GM18907 (cell line): ENCODE results near the gene HERC2.
"Not testable (repeated sequence)": the region's sequence is repeated elsewhere in the genome, so short reads cannot be mapped to it uniquely, and the experiment has no call there.

Experiments used
- ATAC-seq: cut with Tn5 transposase; IDR thresholded peaks from one replicate; pipeline ENCODE4 v1.9.1; 2021; ENCODE audit warnings: mild to moderate bottlenecking, moderate library complexity; ENCODE audit not compliant: unreplicated experiment

Gene HERC2

DNA sequence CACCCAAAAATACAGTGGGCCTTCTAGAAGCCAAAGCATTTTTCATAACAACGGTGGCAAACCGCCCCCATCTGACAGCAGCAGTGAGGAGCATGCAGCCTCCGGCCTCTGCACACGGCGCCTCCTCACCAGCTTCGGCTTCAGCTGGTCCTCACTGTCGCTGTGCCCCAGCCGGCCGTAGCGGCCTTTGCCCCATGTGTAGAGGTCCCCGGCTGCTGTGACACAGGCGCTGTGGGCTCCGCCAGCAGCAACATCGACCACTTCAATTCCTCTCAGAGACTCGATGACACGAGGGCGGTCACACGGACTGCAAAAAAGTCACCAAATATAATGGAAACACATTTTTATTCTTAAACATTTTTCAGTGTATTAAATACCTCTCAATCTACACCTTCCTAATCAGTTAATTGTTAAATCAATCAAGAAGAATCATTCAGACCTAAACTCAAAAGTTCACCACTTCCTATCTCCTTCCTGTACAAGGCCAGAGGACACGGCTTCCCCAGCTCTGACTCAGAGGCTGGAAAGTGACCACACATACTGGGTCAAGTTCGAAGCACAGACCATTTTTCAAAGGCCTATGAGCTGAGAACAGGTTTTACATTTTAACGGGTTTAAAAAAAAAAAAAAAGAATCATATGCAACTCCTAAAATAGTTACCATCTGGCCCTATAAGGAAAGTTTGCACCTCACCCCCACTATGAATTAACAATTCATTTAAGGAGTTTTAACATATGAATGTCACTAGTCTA lies 189.3 kb downstream of the HERC2 start:
- ATAC-seq = no peak

DNA sequence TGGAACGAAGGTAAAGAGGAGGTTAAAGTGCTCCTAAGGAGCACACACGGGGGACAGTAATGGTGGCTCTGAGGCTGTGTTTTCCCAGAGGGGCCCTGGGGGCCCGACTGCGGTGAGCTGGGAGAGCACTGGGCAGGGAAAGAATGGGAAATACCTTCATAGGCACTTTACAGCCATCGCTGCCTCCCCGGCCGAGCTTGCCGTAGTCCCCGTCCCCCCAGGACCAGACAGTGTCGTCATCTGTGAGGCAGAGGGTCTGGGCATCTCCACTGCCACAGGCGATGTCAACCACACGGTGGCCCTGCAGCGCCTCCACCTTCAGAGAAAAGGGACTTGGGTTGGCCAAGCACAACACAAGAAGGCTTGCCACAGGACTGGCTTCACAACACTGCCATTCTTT lies 190.0 kb downstream of the HERC2 start:
- ATAC-seq = no peak

DNA sequence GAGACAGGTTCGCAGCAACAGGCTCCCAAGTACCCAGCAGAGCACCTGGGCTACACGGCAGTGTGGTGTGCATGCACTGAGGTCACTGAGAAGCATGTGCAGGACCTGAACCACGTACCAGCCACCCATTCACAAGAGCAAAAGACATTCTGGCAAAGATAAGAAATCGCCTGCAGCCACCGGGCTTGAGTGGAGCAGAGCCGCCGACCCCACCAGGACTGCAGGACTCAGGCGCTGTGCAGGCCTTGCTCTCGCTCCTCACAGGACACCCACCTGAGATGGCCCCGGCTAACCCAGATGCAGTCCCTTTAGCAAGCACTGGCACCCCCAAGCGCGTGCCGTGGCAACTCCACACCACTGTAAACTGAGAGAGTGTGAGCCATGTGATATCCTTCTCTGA lies 190.6 kb downstream of the HERC2 start:
- no peak for ATAC-seq

DNA sequence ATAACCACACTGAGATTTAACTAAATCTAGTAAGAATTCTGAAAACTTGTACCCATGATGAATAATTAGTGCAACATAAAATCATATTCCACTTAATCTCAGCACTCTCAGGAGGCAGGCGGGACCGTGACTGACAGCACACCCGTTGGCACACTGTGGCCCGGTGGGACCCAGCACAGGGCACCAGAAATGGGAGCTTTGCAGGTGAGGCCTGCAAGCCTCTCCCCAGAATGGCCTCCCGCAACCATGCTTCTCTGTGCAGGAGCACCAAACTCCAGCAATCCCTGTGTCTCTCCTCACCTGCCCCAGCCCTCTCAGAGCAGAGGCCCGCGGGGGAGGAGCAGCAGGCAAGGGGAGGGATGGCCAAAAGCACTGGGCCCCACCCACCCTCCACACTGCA lies 191.3 kb downstream of the HERC2 start:
- no peak for ATAC-seq

DNA sequence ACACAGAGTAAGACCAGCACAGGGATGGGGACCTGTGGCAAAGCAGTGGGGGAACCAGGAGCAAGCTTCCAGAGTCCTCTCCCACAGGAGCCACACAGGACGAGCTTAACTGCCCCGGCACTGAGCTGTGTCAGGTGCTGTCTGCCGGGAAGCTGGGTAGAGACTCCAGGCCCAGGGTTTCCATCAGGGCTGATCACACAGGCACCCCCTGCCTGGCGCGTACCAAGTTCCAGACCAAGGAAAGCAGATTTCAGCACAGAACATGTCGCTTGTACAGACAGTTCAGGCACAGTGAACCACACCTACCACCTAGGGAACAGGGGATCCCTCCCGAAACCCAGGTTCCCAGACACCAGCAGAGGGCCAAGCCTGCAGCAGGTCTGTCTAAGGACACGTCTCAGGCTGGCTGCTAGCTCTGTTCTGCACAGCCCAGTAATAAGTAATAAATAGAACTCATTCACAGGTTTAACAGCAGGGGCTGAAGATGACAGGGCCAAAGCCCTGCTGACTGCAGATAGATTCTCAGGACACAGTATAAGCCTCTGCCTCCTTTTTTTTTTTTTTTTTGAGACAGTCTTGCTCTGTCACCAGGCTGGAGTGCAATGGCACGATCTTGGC lies 192.6 kb downstream of the HERC2 start:
- ATAC-seq = no peak

DNA sequence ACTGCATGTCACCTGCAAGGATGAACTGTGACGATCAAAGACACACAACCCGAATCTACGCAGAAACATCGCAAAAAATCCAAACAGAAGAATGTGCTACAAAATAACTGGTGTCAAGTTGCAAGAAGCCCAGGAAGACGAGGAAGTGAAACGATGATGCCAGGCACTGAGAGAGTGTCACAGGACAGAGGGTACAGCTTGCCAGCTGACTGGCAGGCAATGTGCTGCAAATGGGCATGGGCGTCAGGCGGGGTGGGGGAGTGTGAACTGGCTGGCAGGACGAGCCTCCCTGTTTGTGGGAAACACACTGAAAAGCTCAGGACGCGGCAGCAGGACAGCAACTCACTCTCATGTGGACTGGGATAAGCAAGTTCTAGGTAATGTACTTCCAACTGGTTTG lies 193.9 kb downstream of the HERC2 start:
- ATAC-seq = no peak

DNA sequence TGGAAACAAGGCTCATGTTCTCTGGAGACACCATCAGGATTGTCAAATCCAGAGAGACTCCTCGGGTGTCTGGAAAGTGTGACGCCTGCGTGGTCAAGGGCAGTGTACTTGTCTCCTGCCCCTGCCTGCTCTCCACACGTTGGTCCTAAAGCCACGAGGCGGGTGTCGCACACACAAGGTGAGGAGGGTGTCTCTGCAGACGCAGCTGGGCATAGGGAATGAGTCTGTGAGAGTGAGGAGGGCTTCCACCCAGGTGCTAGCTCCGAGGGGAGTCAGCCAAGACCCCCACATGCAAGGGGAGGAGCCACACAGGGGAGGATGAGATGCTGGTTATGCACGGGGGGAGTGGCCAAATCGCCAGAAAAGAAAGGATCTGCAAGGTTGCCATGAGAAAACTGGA lies 194.9 kb downstream of the HERC2 start:
- no peak for ATAC-seq

DNA sequence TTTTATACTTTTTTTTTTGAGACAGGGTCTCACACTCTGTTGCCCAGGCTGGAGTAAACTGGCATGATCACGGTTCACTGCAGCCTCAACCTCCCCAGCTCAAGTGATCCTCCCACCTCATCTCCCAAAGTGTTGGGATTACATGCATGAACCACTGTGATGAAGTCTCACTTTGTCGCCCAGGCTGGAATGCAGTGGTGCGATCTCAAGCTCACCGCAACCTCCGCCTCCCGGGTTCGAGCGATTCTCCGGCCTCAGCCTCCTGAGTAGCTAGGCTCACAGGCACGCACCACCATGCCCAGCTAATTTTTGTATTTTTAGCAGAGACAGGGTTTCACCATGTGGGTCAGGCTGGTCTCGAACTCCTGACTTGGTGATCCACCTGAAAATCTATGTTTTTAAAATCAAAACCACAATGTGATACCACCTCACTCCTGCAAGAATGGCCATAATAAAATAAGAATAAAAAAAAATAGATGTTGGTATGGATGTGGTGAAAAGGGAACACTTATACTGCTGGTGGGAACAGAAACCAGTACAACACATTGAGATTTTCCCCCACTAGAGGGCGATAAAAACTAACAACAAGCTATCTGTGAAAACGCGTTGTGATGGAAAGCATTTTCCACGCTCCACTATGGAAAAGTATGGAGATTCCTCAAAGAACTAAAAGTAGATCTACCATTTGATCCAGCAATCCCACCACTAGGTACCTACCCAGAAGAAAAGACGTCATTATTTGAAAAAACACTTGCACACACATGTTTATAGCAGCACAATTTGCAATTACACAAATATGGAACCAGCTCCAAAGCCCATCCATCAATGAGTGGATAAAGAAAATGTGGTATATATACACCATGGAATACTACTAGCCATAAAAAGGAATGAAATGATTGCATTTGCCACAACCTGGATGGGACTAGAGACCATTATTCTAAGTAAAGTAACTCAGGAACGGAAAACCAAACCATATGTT lies 196.0 kb downstream of the HERC2 start:
- ATAC-seq = no peak

DNA sequence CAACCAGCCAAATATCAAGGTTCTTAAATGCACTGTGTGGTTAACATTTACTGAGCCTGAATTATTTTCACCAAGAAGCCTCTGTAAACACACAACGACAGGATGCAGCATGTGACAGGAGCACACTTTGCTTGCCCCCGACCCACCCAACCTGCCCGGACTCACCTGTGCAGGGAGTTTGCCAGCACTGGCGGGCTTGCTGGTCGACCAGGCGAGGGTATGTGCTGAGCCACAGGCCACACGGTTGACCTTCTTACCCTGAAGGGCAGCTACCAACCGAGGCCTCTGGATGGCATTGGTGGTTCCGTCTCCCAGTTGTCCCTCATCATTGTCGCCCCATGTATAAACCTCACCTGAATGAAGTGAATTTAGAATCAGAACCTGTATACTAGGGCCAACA lies 197.1 kb downstream of the HERC2 start:
- ATAC-seq = no peak

DNA sequence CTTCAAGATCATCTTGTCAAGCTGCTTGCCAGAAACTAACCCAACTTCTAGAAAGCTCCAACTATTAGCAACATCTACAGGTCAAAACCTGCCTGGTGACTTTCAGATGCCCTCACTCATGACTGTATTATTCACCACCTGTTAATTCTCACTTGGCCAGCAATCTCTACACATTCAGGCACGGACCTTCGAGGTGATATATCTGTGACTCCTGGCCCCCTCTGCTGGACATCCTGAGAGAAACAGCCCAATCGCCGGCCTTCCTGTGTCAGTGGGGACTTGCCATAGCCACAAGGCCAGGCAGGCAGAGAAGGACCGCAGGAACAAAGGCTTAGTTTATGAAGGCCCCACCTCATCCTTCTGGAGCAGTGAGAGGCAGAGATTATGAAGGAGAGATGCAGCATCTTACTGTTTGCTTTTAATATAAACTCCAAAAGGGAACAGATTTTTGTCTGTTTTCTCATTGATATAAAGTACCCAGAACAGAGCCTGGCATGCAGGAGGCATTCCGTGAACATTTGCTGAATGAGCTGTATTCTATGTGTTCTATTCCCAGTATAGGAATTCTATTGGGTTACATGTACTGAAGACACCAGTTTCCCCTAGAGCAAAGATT lies 198.5 kb downstream of the HERC2 start:
- peak; percentile 71 for ATAC-seq

DNA sequence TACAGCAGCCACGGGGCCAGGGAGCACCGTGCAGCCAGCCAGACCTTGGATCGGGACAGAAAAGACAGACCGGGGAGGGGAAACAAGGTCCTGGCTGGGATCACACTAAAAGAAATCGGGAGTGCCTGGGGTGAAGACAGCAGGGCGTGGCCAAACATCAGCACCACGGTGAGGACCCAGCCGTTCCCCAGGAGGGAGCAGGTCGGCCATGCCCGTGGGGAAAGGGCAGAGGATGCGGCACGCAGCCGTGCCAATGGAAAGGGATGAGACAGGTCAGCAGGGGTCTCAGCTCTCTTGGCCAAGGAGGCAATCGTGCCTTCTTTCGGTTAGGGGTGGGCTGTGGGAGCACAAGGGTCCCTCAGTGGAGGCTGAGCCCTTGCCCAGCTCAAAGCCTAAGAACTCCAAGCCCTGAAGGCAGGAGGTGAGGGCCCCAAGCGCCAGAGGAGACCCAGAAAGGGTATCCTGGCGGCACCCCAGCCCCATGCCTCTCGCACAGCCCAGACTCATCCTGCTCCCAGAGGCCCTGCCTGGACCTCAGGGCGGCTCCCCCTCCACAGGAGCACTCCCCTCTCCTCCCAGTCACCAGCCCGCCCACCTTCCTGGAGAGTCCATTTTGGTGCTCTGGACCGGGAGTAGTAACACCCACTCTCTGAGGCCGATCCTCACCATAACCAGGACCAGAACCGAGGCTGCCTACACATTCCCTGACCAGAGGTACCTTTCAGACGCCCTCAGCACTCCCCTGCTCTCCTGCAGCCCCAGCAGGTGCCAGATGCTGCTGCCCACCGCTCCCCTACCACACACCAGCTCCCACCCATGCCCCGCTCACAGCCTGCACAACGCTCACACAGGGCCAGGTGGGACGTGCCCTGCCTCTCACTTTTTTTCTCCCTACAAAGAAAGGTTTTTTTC lies 199.7 kb downstream of the HERC2 start:
- no peak for ATAC-seq

DNA sequence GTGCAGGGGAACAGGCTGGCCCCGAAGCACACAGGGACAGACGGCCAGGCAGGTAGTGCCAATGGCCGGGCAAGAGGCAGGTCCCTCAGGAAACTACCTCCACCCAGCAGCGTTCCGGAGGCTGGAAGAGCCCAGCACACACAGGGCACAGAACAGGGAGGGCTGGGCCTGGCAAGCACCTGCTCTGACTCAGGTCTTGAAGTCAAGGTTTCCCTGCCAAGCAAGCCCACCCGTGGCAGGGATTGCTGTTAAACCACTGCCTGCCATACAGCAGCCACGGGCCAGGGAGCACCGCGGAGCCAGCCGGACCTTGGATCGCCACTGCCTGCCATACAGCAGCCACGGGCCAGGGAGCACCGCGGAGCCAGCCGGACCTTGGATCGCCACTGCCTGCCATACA lies 200.4 kb downstream of the HERC2 start:
- not testable (repeated sequence) for ATAC-seq

DNA sequence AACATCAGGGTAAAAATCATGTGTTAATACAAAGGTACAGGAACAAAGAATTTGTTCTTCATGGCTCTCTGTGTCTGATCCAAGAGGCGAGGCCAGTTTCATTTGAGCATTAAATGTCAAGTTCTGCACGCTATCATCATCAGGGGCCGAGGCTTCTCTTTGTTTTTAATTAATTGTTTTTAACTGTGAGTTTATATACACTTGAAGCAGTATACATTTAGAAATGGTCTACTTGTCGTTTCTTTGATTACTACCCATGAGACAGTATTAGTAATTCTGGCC lies 201.7 kb downstream of the HERC2 start:
- no peak for ATAC-seq

DNA sequence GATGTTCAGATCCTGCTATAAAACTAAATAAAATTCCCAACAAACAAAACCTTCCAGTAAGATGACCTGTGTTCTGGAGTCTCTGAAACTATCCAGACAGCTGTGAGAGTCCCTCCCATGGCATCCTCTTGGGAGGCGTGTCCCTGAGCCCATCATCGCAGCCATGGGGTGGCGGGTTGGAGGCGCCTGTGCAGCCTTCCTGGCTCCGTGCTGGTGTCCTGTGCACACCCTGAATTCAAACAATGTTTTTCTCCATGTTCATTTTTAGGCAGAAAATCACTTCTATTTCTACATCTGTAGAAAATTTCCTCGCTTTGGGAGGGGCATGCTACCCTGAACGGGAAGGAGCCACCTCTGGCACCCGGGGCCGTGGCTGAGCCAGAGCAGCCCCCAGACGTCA lies 203.4 kb downstream of the HERC2 start:
- no peak for ATAC-seq

DNA sequence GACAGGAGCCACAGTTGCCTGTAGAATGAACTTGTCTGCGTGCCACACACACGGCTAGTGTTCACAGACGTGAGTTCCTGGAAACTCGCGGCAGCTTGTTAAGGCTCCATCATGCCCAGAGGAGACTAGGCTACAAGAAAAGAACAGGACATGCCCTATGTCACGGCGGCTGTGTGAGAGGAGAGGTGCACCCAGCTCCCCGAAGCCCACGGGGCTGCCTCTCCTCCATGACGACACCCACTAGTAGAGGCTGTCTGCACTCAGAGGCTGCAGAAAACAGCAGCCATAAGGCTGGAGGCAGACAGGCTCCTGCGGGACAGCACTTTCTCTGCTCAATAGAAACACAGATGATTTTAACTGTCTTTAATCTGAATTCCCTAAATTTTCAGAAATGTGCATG lies 203.9 kb downstream of the HERC2 start:
- no peak for ATAC-seq

DNA sequence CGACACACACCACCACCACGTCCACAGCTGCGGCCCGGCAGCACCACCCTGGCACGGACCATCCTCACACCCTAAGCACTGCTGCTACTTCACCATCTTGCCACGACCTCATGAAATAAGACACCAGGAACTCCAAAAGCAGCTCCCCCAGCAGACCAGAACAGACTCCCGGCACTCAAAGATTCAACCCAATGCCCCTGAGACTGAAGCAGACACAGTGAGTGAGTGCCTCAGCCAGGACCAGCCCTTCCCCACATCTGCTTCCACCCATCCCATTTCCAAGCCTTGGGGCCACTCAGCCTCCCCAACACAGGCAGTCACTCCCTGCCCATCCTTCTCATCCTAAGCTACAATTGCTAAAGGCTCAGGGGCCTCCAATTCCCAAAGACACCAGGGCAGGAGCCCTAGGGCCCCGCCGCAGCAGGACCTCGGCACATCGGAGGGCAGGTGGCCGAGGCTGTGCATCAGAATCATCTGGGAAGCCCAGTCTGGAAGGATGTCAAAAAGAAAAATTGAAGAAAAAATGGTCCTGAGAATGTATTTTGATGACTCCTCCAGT lies 204.5 kb downstream of the HERC2 start:
- no peak for ATAC-seq

DNA sequence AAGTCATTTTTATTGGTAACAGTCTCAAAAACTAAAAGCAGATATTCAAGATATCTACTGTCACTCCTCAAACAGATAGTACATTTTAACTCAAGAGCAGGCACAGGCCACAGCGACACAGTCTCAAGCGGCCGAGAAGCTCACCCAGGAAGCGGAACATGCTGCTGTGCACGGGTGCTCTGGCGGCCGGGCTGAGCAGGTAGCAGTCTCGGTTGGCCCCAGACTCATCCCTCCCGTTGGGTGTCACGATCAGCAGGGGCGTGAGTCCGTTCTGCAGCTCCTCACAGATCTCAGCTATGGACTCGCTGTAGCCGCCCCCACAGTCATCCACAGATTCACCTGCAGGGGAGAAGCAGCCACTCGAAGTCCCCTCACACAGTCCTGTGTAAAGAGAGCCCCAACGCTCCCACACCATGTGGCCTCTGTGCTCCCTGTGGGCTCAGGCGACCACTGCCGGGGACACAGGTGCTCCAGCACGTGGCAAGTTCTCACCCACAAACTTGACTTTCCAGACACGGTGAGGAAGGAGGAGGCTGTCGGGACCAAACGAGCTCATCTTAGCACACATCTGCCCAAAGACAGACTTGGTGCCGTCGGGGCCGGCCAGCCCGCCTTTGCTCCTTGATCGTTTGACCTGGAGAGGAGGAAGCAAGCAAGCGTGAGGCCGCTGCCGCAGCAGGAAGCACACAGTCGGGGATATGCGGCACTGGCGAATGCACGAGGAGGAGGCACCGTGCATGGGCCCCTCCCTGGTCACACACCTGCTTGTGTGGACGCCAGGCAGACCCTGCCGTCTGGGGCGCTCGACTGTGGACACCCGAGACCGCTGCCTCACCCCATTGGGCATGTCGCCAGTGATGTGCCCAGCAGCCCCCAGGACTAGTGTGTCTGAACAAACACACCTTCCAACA lies 205.2 kb downstream of the HERC2 start:
- ATAC-seq = no peak

DNA sequence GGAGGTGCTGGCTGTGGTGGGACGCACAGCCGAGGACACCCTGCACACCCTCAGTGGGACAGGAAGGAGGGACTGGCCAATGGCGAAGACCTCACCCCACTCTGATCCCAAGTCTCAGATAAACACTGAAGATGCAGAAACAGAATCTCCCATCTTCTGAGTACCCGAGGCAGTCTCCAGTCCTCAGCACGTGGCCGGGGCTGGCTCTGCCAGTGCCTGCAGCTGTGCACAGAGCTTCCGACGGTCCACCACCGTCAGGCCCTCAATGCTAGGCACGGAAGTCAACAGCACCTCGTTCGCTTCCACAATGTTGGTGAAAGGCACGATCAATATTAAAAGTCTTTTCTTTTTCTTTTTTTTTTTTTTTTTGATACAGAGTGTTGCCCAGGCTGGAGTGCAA lies 206.1 kb downstream of the HERC2 start:
- ATAC-seq = no peak
